Activated CD4-positive, alpha-beta T cell treated with anti-CD3 and anti-CD28 coated beads, Interleukin-2, amount 10 ng/mL, durations not matched to agents 24 days and 14 days (primary cell): ENCODE results near the gene C1orf105. TPM values are rescaled to one million over a fixed set of nuclear protein-coding genes. Genes with fewer than 3 reads are reported as not detected.
A peak's percentile ranks its signal among the peaks of the same experiment; 100 is the strongest.

Experiments used
- DNase-seq: peaks from one replicate; pipeline ENCODE4 v3.0.0; 2022
- H3K27ac Mint-ChIP-seq: one replicate; pipeline ENCODE4 v1.8.0; 2022; ENCODE audit warnings: mild to moderate bottlenecking, mixed read lengths
- H3K27me3 Mint-ChIP-seq: one replicate; pipeline ENCODE4 v1.8.0; 2022; ENCODE audit warnings: mixed read lengths
- H3K36me3 Mint-ChIP-seq: one replicate; pipeline ENCODE4 v1.8.0; 2022; ENCODE audit warnings: low read depth, mild to moderate bottlenecking, mixed read lengths
- H3K4me1 Mint-ChIP-seq: one replicate; pipeline ENCODE4 v1.8.0; 2021; ENCODE audit warnings: mixed read lengths
- H3K4me3 Mint-ChIP-seq: one replicate; pipeline ENCODE4 v1.8.0; 2022; ENCODE audit warnings: mild to moderate bottlenecking, moderate library complexity, mixed read lengths
- H3K9me3 Mint-ChIP-seq: one replicate; pipeline ENCODE4 v1.8.0; 2021; ENCODE audit warnings: mixed read lengths
- intact Hi-C: fragments of 100-400 bp; cut with micrococcal nuclease; formaldehyde crosslinking; loops from one replicate; pipeline ENCODE4 v1.15.1; 2023
- total RNA-seq: library from RNA; stranded (reverse); gene quantifications from 2 replicates; pipeline ENCODE4 v1.2.3, GENCODE V29; 2022

The C1orf105 gene
- total RNA-seq, 1 donor from 2014 or later: not detected

DNA sequence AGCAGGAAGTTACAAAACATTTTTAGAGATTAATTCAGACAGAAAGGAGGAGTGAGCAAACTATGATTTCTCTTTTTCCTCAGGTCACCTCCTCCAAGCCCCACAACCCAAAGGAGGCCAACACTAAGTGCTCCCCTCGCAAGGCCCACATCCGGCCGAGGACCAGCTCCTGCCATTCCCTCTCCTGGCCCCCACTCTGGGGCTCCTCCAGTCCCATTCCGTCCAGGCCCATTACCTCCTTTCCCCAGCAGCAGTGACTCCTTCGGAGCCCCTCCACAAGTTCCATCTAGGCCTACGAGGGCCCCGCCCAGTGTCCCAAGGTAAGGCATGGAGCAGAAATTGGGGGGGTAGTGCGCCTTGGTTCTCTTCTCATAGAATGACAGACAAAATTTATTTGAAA, 32.0 kb upstream of the C1orf105 start:
- H3K27me3 Mint-ChIP-seq: peaks cover 2% of the 10 kb centered on the region
- intact Hi-C loops: no loop called here

DNA sequence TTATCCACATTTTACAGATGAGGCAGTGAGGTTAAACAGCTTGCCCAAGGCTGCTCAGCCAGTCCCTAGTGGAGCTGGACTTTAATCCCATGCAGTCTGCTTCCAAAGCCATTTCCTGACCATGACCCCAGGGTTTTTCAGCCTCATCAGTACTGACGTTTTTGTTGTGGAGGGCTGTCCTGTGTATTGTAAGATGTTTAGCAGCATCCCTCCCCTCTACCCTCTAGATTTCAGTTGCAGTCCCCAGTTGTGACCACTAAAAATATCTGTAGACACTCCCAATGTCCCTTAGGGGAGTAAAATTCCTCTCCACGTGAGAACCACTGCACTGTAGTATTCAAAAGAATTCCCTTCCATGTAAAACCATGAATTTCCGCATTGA, 30.2 kb upstream of the C1orf105 start:
- H3K4me3 Mint-ChIP-seq: no peak overlapping the region
- H3K36me3 Mint-ChIP-seq: peaks cover 1% of the 10 kb centered on the region
- intact Hi-C loops: no loop called here
- no peak for DNase-seq
- H3K27ac Mint-ChIP-seq: no peak overlapping the region
- peaks cover 2% of the 10 kb centered on the region for H3K27me3 Mint-ChIP-seq
- peaks cover 30% of the 10 kb centered on the region for H3K4me1 Mint-ChIP-seq
- no peaks in the 10 kb centered on the region for H3K9me3 Mint-ChIP-seq

More for the DNA sequence above, 32.0 kb upstream of the C1orf105 start:
- Mint-ChIP-seq H3K36me3 (peaks cover 1% of the 10 kb centered on the region), H3K27ac (no peak overlapping the region), H3K4me3 (no peak overlapping the region), H3K9me3 (no peaks in the 10 kb centered on the region), H3K4me1 (peaks cover 15% of the 10 kb centered on the region)
- DNase-seq: no peak

DNA sequence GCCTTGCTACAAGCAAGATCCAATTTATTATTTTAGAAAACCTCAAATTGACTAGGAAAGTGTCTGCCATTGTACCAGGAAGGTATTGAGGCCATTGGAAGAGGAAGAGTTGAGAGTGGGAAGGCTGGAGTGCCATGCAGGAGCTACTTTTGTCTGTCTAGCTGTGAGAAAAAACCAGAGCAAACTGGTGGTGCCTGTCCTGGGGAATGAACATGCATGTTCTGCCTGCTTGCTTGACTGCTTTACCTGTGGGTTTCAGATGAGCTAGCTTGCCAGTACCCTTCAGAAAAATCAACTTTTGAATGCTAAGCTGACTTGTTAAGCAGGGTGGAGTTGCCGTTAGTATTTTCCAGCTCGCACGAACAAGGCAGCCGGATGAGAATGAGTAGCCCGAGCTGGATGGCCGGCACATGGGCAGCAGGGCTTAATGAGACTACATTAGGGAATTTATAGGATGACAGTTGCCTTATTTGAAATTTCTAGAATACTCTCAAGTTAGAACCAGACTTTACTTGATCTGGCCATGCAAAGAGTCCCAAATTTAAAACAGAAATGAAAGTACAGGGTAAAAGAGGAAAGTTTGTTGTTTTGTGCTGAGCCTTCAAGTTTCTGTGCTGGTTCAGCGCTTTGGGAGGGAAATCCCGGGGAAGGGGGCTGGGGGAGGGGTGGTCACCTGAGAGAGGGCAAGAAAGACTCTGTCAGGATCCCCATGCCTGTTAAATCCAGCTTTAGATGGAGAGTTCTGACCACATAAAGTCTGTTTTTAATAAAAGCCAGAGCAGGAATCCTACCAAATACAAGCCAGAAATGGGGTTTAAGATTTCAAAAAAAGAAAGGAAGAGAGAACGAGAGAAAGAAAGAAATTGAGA, 29.6 kb upstream of the C1orf105 start:
- Mint-ChIP-seq H3K4me3 (no peak overlapping the region), H3K36me3 (peaks cover 1% of the 10 kb centered on the region), H3K27ac (no peak overlapping the region), H3K9me3 (no peaks in the 10 kb centered on the region), H3K27me3 (peaks cover 2% of the 10 kb centered on the region), H3K4me1 (peaks cover 31% of the 10 kb centered on the region)
- DNase-seq: no peak
- intact Hi-C loops: no loop called here

DNA sequence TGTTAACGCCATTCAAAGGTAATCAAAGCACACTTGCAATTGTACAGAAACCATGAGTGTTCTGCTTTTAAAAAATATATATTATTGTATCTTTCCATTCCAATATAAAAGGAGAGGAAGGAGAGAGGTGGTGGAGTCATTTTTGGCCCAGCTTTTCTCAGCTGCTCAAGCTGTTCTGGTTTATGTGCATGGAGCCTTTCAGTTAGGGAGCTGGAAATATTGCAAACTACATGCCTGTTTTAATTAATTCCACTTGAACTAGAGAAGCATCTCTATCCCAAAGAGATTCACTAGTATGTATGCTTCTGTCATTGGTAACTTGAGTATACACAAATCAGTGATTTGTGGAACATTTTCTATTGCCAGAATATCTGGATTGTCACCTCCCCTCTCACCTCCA, 28.5 kb upstream of the C1orf105 start:
- peaks cover 33% of the 10 kb centered on the region for H3K4me1 Mint-ChIP-seq
- H3K27me3 Mint-ChIP-seq: peaks cover 2% of the 10 kb centered on the region
- peaks cover 1% of the 10 kb centered on the region for H3K36me3 Mint-ChIP-seq
- DNase-seq: no peak
- no peak overlapping the region for H3K27ac Mint-ChIP-seq
- H3K9me3 Mint-ChIP-seq: no peaks in the 10 kb centered on the region
- no peak overlapping the region for H3K4me3 Mint-ChIP-seq
- intact Hi-C loops: no loop called here

DNA sequence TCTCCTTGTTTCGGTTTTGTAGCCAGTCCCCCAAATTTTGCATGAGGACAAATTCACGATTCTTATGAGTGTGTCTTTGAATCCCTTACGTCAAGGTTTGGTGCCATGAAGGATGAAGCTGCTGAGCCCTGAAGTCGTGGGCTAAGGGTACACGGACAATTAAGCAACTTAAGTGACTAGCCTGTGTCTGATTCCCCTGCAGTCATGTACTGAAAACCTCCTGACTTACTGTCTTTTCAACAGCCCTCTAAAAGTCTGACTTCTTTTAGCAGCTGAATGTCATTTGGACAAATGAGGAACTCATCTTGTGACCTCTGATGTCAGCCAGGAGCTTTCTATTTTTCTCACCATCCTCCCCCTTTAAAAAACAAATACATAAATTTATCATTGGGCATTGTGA, 27.1 kb upstream of the C1orf105 start:
- Mint-ChIP-seq H3K9me3 (no peaks in the 10 kb centered on the region), H3K27me3 (peaks cover 2% of the 10 kb centered on the region), H3K27ac (no peak overlapping the region), H3K4me3 (no peak overlapping the region), H3K36me3 (peaks cover 1% of the 10 kb centered on the region), H3K4me1 (peaks cover 40% of the 10 kb centered on the region)
- DNase-seq: no peak
- intact Hi-C loops: no loop called here

DNA sequence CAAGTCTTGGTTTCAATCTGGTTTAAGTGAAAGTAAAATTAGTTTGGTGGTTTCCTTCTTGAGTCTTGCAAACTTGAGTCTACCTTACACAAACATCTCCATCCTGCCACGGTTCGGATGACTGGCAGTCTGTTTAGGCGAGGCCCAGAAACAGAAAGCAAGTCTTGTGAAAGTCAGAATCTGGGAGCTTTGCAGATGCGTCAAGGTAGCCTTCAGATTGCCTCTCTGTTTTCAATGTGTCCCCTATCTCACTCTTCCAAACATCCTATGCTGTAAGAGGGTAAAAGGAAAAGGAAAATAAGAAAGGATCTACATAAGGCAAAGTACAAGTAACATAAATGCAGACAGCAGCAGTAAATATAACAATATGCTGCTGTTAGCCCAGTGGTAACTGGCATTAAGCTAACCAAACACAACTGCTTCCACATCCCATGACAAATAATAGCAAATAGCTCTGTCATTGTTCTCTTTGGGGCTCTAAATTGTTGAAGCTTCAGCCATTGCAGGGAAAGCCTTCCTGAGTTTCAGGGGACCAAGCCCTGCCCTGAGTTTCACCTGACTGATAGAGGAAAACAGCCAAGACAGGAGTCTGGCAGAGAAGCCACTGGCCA, 26.2 kb upstream of the C1orf105 start:
- intact Hi-C loops: loop anchor here (1.0 kb wide), 3 partner anchors 13 to 121 kb away; no protein-coding TSS in a partner anchor
- H3K36me3 Mint-ChIP-seq: peaks cover 1% of the 10 kb centered on the region
- H3K27ac Mint-ChIP-seq: peak overlapping the region; percentile 85
- peak overlapping the region; percentile 65 for H3K4me3 Mint-ChIP-seq
- H3K9me3 Mint-ChIP-seq: no peaks in the 10 kb centered on the region
- peaks cover 49% of the 10 kb centered on the region for H3K4me1 Mint-ChIP-seq
- DNase-seq: peak; percentile 92
- H3K27me3 Mint-ChIP-seq: peaks cover 2% of the 10 kb centered on the region

DNA sequence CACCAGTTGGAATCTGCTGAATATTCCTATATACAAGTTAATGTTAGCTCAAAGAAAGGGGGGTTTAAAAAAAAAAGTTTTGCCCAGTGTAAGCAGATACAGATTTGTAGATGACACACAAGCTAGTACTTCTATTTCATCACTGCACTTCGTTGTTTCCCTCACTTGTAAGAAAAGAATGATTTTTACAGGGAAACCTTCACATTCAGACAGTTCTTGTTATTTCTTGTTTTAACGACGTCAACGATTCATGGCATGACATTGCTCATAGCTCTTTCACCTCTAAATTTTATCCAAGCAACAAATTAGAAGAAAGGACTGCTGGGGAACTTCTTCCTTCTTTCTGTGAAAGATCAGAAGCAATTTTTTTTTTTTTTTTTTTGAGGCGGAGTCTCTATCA, 25.7 kb upstream of the C1orf105 start:
- H3K4me1 Mint-ChIP-seq: peaks cover 55% of the 10 kb centered on the region

DNA sequence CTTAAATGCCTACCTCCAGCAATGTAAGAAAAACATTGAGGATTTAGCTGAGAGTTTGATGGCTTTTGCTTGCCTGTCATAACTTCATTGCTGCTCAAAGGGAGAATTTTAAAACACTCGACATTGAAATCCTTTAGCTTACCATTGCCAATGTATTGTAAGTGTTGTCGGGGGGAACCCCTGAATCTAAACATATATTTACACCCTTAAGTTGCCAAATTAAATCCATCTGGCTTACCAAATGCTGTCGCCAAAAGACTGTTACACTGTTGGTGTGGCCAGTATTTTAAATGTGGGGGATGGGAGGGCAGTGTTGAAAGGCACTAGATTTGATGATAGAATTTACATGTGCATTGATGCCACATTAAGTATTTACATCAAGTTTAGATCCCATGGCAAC, 24.9 kb upstream of the C1orf105 start:
- Mint-ChIP-seq H3K4me3 (no peak overlapping the region), H3K27me3 (no peaks in the 10 kb centered on the region), H3K36me3 (peaks cover 1% of the 10 kb centered on the region), H3K9me3 (no peaks in the 10 kb centered on the region), H3K4me1 (peaks cover 59% of the 10 kb centered on the region), H3K27ac (no peak overlapping the region)
- intact Hi-C loops: loop anchor here (5.0 kb wide), 1 partner anchor 258 kb away; no protein-coding TSS in a partner anchor
- DNase-seq: no peak

More for the DNA sequence above, 25.7 kb upstream of the C1orf105 start:
- Mint-ChIP-seq H3K27me3 (peaks cover 2% of the 10 kb centered on the region), H3K27ac (peak overlapping the region; percentile 85), H3K36me3 (peaks cover 1% of the 10 kb centered on the region), H3K9me3 (no peaks in the 10 kb centered on the region), H3K4me3 (peak overlapping the region; percentile 65)
- no peak for DNase-seq
- intact Hi-C loops: loop anchor here (1.0 to 5.0 kb wide), 4 partner anchors 14 to 258 kb away; no protein-coding TSS in a partner anchor

DNA sequence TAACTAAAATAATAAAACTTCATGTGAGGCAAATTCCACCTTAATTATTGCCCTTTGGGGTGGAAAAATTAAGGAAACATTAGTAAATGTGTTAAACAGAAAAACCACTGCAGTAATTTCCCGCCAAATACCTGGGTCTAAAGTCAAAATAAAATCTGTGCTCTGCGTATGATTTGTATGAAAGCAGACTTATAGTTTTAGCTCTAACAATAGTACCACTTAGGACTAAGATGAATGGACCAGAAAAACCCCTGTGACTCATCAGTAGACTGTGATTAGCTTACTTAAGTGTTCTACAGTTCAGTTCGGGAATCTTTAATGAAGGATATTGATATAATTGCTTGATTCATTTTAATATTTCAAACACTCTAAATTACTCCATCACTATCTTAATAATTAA, 23.3 kb upstream of the C1orf105 start:
- Mint-ChIP-seq H3K27me3 (no peaks in the 10 kb centered on the region), H3K4me1 (peaks cover 55% of the 10 kb centered on the region), H3K9me3 (no peaks in the 10 kb centered on the region), H3K36me3 (no peaks in the 10 kb centered on the region), H3K4me3 (no peak overlapping the region), H3K27ac (no peak overlapping the region)
- no peak for DNase-seq
- intact Hi-C loops: loop anchor here (1.0 to 5.0 kb wide), 2 partner anchors 59 to 260 kb away; no protein-coding TSS in a partner anchor

DNA sequence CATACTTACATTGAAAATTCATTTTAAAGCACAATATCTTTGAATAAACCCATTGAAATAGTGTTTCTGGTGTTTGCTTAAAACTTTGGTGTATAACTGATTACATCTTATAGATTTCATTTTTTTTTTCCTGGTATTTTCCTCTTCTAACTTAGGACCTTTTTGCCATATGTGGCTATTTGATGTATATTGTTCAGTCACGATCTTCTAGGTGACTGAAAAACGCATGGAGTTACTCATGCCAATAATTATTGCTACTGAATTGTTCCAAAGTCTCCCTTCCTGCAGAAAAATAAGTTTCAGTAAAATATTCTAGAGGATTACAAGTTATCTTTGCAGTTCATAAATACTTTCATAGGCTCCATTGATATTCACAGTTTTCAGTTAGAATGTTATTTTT, 22.9 kb upstream of the C1orf105 start:
- no peak for DNase-seq
- no peak overlapping the region for H3K4me3 Mint-ChIP-seq
- intact Hi-C loops: loop anchor here (1.0 to 5.0 kb wide), 4 partner anchors 59 to 395 kb away; no protein-coding TSS in a partner anchor
- H3K4me1 Mint-ChIP-seq: peaks cover 55% of the 10 kb centered on the region
- no peak overlapping the region for H3K27ac Mint-ChIP-seq
- H3K36me3 Mint-ChIP-seq: no peaks in the 10 kb centered on the region
- no peaks in the 10 kb centered on the region for H3K9me3 Mint-ChIP-seq
- no peaks in the 10 kb centered on the region for H3K27me3 Mint-ChIP-seq

DNA sequence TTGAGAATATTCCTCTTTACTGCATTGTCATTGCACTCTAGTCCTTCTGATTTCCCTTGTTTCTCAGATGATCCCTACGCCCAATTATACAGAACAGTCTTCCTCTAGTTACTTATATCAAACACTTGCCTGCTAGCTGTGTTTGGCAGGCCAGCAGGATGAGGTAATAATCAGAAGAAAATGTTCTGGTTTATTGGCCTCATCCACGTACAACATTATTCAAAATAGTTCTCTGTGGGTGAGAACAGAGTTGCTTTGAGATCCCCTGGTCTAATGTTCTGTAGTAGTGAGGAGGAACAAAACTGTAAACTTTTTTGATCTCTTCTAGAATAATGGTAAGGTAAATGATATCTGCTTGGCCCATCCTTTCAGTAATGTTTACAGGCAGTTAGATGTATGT, 22.3 kb upstream of the C1orf105 start:
- Mint-ChIP-seq H3K9me3 (no peaks in the 10 kb centered on the region), H3K27ac (no peak overlapping the region), H3K4me3 (no peak overlapping the region), H3K4me1 (peaks cover 52% of the 10 kb centered on the region), H3K27me3 (no peaks in the 10 kb centered on the region), H3K36me3 (no peaks in the 10 kb centered on the region)
- intact Hi-C loops: loop anchor here (2.0 to 5.0 kb wide), 3 partner anchors 217 to 395 kb away; no protein-coding TSS in a partner anchor
- DNase-seq: no peak

DNA sequence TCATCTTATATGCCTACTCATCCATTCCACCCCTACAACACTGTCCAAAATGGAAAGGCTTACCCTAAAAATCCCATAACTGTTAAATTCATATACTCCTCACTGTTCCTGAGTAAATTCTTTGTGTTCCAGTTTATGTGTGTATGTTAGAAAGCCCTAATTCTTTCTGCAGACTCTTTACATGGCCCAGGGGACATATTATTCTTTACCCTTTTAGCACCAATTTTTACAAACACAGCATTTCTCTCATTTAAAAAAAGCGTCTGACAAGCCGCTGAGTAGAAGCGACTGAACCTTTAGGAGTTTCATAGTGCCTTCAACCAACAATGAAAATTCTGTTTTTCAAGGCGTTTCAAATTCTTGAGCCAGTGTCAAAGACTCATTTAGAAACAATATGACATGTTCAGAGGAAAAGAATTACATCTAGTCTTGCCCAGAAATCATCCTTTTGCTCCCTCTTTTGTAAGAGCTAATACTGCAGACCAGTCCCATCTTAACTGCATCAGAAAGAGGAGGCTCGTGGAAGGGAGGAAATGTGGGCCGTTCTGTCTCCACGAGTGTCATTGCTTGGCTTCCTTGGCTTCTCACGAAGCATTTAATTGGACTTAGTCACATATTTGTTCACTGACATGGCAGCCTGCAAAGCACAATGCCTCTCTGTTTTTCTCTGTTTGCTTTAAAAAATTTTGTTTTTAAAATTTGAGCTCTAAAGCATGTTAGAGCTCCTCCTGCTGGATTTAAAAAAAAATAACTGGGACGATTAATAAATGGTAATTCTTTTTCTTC, 21.3 kb upstream of the C1orf105 start:
- H3K36me3 Mint-ChIP-seq: no peaks in the 10 kb centered on the region
- peak overlapping the region; percentile 7 for H3K4me3 Mint-ChIP-seq
- H3K27me3 Mint-ChIP-seq: no peaks in the 10 kb centered on the region
- peak; percentile 72 for DNase-seq
- intact Hi-C loops: loop anchor here (1.0 to 5.0 kb wide), 4 partner anchors 218 to 396 kb away; no protein-coding TSS in a partner anchor
- H3K9me3 Mint-ChIP-seq: no peaks in the 10 kb centered on the region
- H3K27ac Mint-ChIP-seq: peak overlapping the region; percentile 61
- H3K4me1 Mint-ChIP-seq: peaks cover 46% of the 10 kb centered on the region
